HEK293 (cell line): ENCODE results near the gene EML1.
A peak's percentile ranks its signal among the peaks of the same experiment; 100 is the strongest.

Experiments
- CTCF ChIA-PET: fragments of 350-600 bp; formaldehyde crosslinking; extraction: SDS; loops from one replicate; lab custom pipeline; 2021; ENCODE audit warnings: antibody characterized with exemption; lab: Yijun Ruan, JAX
- POLR2A ChIA-PET: fragments of 300-600 bp; formaldehyde crosslinking; extraction: SDS; loops from one replicate; lab custom pipeline; 2020; ENCODE audit warnings: antibody characterized with exemption, inconsistent platforms; lab: Yijun Ruan, JAX
- H3K27ac ChIP-seq: fragments of 200-500 bp; sonication (Bioruptor generic); 2 replicates; pipeline ENCODE4 v1.5.1; 2014; ENCODE audit warnings: low read depth, low read length, control low read depth, inconsistent platforms; ENCODE audit errors: extremely low read depth
- H3K36me3 ChIP-seq, 2 experiments: fragments of 200-500 bp in 1 of 2; sonication (Bioruptor generic) in 1 of 2; 1 replicate in 1 of 2; 2 replicates in 1 of 2; pipeline ENCODE4 v1.5.1; 2014 to 2017; ENCODE audit warnings: inconsistent platforms in 2 of 2, low read length in 2 of 2; ENCODE audit not compliant: control insufficient read depth in 2 of 2, insufficient read depth in 1 of 2
- H3K4me1 ChIP-seq: fragments of 200-500 bp; sonication (Bioruptor generic); 2 replicates; pipeline ENCODE4 v1.5.1; 2014; ENCODE audit warnings: mild to moderate bottlenecking, low read length, inconsistent platforms; ENCODE audit not compliant: control insufficient read depth, insufficient read depth
- H3K4me3 ChIP-seq: 2 replicates; pipeline ENCODE4 v1.5.1; 2011; ENCODE audit warnings: low read depth, mild to moderate bottlenecking, control low read depth, low read length, moderate library complexity
- H3K9me3 ChIP-seq: fragments of 200-500 bp; sonication (Bioruptor generic); 2 replicates; pipeline ENCODE4 v1.5.1; 2014; ENCODE audit warnings: low read depth, low read length, inconsistent platforms; ENCODE audit not compliant: control insufficient read depth, insufficient read depth
- ELK4 ChIP-seq: IDR thresholded peaks from 2 replicates; pipeline ENCODE4 v1.6.1; 2011; ENCODE audit warnings: mild to moderate bottlenecking, low read depth, low read length, borderline replicate concordance
- KLF8 ChIP-seq: fragments of 450-650 bp; formaldehyde crosslinking; IDR thresholded peaks from 2 replicates; pipeline ENCODE4 v1.5.1; 2016; ENCODE audit warnings: missing biosample characterization, missing genetic modification characterization
- OVOL3 ChIP-seq: fragments of 450-650 bp; formaldehyde crosslinking; IDR thresholded peaks from 2 replicates; pipeline ENCODE4 v1.5.1; 2016; ENCODE audit warnings: missing biosample characterization, missing genetic modification characterization
- SALL2 ChIP-seq: fragments of 450-650 bp; formaldehyde crosslinking; IDR thresholded peaks from 2 replicates; pipeline ENCODE4 v1.5.0; 2017; ENCODE audit warnings: missing biosample characterization, mild to moderate bottlenecking, missing genetic modification characterization, borderline replicate concordance
- YY1 ChIP-seq: fragments of 450-650 bp; formaldehyde crosslinking; IDR thresholded peaks from 2 replicates; pipeline ENCODE4 v1.5.1; 2018; ENCODE audit warnings: missing biosample characterization, missing genetic modification characterization
- ZBTB44 ChIP-seq: fragments of 450-650 bp; IDR thresholded peaks from 2 replicates; pipeline ENCODE4 v1.5.1; 2018; ENCODE audit warnings: missing biosample characterization, mild to moderate bottlenecking, missing genetic modification characterization
- ZNF114 ChIP-seq: fragments of 450-650 bp; formaldehyde crosslinking; IDR thresholded peaks from 2 replicates; pipeline ENCODE4 v1.5.0; 2017; ENCODE audit warnings: missing biosample characterization, missing genetic modification characterization
- ZNF121 ChIP-seq: fragments of 450-650 bp; formaldehyde crosslinking; IDR thresholded peaks from 2 replicates; pipeline ENCODE4 v1.5.1; 2016; ENCODE audit warnings: missing biosample characterization, missing genetic modification characterization
- ZNF184 ChIP-seq: fragments of 450-650 bp; IDR thresholded peaks from 2 replicates; pipeline ENCODE4 v1.5.1; 2018; ENCODE audit warnings: missing biosample characterization, mild to moderate bottlenecking, missing genetic modification characterization
- ZNF223 ChIP-seq: fragments of 450-650 bp; formaldehyde crosslinking; IDR thresholded peaks from 2 replicates; pipeline ENCODE4 v1.5.1; 2016; ENCODE audit warnings: missing biosample characterization, missing genetic modification characterization
- ZNF23 ChIP-seq: fragments of 450-650 bp; formaldehyde crosslinking; IDR thresholded peaks from 2 replicates; pipeline ENCODE4 v1.5.1; 2016; ENCODE audit warnings: missing biosample characterization, missing genetic modification characterization, borderline replicate concordance
- ZNF24 ChIP-seq: fragments of 450-650 bp; formaldehyde crosslinking; IDR thresholded peaks from 2 replicates; pipeline ENCODE4 v1.5.1; 2016; ENCODE audit warnings: missing biosample characterization, missing genetic modification characterization
- ZNF335 ChIP-seq: fragments of 450-650 bp; formaldehyde crosslinking; conservative IDR thresholded peaks from 2 replicates; pipeline ENCODE4 v1.5.1; 2016; ENCODE audit warnings: missing biosample characterization, missing genetic modification characterization
- ZNF37A ChIP-seq: fragments of 450-650 bp; IDR thresholded peaks from 2 replicates; pipeline ENCODE4 v1.5.1; 2018; ENCODE audit warnings: missing biosample characterization, missing genetic modification characterization
- ZNF398 ChIP-seq: fragments of 450-650 bp; formaldehyde crosslinking; IDR thresholded peaks from 2 replicates; pipeline ENCODE4 v1.5.1; 2017; ENCODE audit warnings: missing biosample characterization, missing genetic modification characterization
- ZNF473 ChIP-seq: fragments of 450-650 bp; formaldehyde crosslinking; IDR thresholded peaks from 2 replicates; pipeline ENCODE4 v1.5.1; 2017; ENCODE audit warnings: missing biosample characterization, missing genetic modification characterization
- ZNF555 ChIP-seq: fragments of 450-650 bp; formaldehyde crosslinking; conservative IDR thresholded peaks from 2 replicates; pipeline ENCODE4 v1.5.1; 2017; ENCODE audit warnings: missing biosample characterization, mild to moderate bottlenecking, missing genetic modification characterization, inconsistent platforms
- ZNF596 ChIP-seq: fragments of 450-650 bp; IDR thresholded peaks from 2 replicates; pipeline ENCODE4 v1.5.0; 2018; ENCODE audit warnings: missing biosample characterization, mild to moderate bottlenecking, missing genetic modification characterization, moderate library complexity
- ZNF621 ChIP-seq: fragments of 450-650 bp; formaldehyde crosslinking; IDR thresholded peaks from 2 replicates; pipeline ENCODE4 v1.5.1; 2017; ENCODE audit warnings: missing biosample characterization, missing genetic modification characterization
- ZNF629 ChIP-seq: fragments of 450-650 bp; formaldehyde crosslinking; IDR thresholded peaks from 2 replicates; pipeline ENCODE4 v1.5.1; 2017; ENCODE audit warnings: missing biosample characterization, missing genetic modification characterization
- ZNF692 ChIP-seq: fragments of 450-650 bp; formaldehyde crosslinking; IDR thresholded peaks from 2 replicates; pipeline ENCODE4 v1.5.1; 2016; ENCODE audit warnings: missing biosample characterization, missing genetic modification characterization
- ZNF707 ChIP-seq: fragments of 450-650 bp; formaldehyde crosslinking; IDR thresholded peaks from 2 replicates; pipeline ENCODE4 v1.5.1; 2016; ENCODE audit warnings: missing biosample characterization, missing genetic modification characterization
- ZNF768 ChIP-seq: fragments of 450-650 bp; formaldehyde crosslinking; IDR thresholded peaks from 2 replicates; pipeline ENCODE4 v1.5.1; 2018; ENCODE audit warnings: missing biosample characterization, mild to moderate bottlenecking, missing genetic modification characterization
- TF ChIP-seq, protein P1 (sequence below): fragments of 450-650 bp; formaldehyde crosslinking; IDR thresholded peaks from 2 replicates; pipeline ENCODE4 v1.5.1; 2016; ENCODE audit warnings: missing biosample characterization, missing genetic modification characterization
- TF ChIP-seq, protein P2 (sequence below): fragments of 450-650 bp; formaldehyde crosslinking; IDR thresholded peaks from 2 replicates; pipeline ENCODE4 v1.5.1; 2016; ENCODE audit warnings: missing biosample characterization, missing genetic modification characterization

The EML1 gene

DNA sequence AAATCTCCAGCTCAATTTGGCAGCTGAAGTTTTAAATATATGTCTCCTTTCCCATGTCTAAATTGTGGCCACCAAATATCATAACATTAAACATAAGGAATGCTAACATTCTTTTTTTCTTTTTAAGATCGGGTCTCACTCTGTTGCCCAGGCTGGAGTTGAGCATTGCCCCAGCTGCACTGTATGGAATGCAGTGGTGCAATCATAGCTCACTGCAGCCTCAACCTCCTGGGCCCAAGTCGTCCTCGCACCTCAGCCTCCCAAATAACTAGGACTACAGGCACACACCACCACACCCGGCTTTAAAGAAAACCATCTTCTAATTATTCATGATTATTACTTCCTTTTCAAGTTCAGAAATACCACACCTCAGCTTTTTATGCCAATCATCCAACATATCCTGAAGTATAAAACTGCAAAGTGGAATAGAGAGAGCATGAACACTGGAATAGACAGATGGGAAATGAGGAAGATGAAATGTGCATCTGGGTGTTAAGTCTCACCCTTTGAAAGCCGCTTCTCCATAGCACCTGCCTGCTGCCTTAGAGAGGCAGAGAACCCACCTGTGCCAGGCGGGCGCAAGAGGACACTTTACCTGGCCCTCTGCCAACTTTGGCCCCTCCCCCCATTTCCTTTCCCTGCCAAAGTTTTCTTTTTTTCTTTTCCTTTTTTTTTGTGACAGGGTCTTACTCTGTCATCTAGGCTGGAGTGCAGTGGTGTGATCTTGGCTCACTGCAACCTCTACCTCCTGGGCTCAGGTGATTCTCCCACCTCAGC, 2.8 kb upstream of the EML1 start:
- Histone ChIP-seq H3K4me3 (no peak overlapping the region), H3K27ac (no peak overlapping the region), H3K36me3 (no peaks in the 10 kb centered on the region), H3K4me1 (peaks cover 11% of the 10 kb centered on the region), H3K9me3 (no peaks in the 10 kb centered on the region)
- TF ChIP-seq ZNF629 (tag by site-specific recombination) (no peak), ZNF596 (peak; percentile 49; the same call in 1 of the 2 replicates), ZBTB44 (tag by site-specific recombination) (no peak), SALL2 (no peak), ZNF114 (tag by site-specific recombination) (no peak), ZNF398 (tag by site-specific recombination) (no peak), ZNF24 (tag by site-specific recombination) (no peak), ZNF335 (tag by site-specific recombination) (no peak), ZNF23 (no peak), YY1 (no peak), ZNF184 (tag by site-specific recombination) (no peak), ZNF768 (tag by site-specific recombination) (no peak), ZNF121 (tag by site-specific recombination) (peak; percentile 73), ZNF707 (tag by site-specific recombination) (no peak), ZNF621 (tag by site-specific recombination) (no peak), KLF8 (tag by site-specific recombination) (no peak), ZNF473 (tag by site-specific recombination) (no peak)
- TF ChIP-seq, protein P1, sequence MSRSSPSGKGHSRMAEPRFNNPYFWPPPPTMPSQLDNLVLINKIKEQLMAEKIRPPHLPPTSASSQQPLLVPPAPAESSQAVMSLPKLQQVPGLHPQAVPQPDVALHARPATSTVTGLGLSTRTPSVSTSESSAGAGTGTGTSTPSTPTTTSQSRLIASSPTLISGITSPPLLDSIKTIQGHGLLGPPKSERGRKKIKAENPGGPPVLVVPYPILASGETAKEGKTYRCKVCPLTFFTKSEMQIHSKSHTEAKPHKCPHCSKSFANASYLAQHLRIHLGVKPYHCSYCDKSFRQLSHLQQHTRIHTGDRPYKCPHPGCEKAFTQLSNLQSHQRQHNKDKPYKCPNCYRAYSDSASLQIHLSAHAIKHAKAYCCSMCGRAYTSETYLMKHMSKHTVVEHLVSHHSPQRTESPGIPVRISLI (tag by site-specific recombination) = no peak
- CTCF ChIA-PET = interaction anchor here (0.6 to 3.6 kb wide), 7 partner anchors 20 to 95 kb away, joined by 3 to 13 read pairs (median 4); no protein-coding TSS in a partner anchor
- POLR2A ChIA-PET = no interaction called here

DNA sequence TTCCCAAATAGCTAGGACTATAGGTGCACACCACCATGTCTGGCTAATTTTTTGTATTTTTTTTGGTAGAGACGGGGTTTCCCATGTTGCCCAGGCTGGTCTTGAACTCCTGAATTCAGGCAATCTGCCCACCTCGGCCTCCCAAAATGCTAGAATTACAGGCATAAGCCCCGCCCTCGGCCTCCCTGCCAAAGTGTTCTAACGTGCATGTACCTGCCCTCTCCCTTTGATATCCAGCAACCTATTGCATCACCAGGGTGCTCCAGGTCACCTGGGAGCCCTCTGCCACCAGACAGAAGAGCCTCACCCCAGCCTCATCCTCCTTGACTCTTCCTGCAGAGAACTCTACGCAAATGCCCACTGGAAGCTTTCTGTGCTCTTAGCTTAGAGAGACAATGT, 2.2 kb upstream of the EML1 start:
- H3K4me1 ChIP-seq = peaks cover 11% of the 10 kb centered on the region
- no peak overlapping the region for H3K4me3 ChIP-seq
- H3K9me3 ChIP-seq = no peaks in the 10 kb centered on the region
- CTCF ChIA-PET = interaction anchor here (0.6 to 3.6 kb wide), 5 partner anchors 12 to 96 kb away, joined by 3 to 13 read pairs (median 4); no protein-coding TSS in a partner anchor
- H3K36me3 ChIP-seq = no peaks in the 10 kb centered on the region
- POLR2A ChIA-PET = no interaction called here
- no peak overlapping the region for H3K27ac ChIP-seq
- TF ChIP-seq, protein P2, sequence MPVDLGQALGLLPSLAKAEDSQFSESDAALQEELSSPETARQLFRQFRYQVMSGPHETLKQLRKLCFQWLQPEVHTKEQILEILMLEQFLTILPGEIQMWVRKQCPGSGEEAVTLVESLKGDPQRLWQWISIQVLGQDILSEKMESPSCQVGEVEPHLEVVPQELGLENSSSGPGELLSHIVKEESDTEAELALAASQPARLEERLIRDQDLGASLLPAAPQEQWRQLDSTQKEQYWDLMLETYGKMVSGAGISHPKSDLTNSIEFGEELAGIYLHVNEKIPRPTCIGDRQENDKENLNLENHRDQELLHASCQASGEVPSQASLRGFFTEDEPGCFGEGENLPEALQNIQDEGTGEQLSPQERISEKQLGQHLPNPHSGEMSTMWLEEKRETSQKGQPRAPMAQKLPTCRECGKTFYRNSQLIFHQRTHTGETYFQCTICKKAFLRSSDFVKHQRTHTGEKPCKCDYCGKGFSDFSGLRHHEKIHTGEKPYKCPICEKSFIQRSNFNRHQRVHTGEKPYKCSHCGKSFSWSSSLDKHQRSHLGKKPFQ (tag by site-specific recombination) = no peak
- TF ChIP-seq ELK4 (no peak), ZNF223 (tag by site-specific recombination) (no peak), ZNF555 (tag by site-specific recombination) (no peak), ZNF37A (no peak), ZNF692 (tag by site-specific recombination) (no peak), OVOL3 (no peak)
